Measurements from ENCODE around the gene RIMS4.
"Not testable (repeated sequence)": the region's sequence is repeated elsewhere in the genome, so short reads cannot be mapped to it uniquely, and the experiment has no call there.

The RIMS4 gene

DNA sequence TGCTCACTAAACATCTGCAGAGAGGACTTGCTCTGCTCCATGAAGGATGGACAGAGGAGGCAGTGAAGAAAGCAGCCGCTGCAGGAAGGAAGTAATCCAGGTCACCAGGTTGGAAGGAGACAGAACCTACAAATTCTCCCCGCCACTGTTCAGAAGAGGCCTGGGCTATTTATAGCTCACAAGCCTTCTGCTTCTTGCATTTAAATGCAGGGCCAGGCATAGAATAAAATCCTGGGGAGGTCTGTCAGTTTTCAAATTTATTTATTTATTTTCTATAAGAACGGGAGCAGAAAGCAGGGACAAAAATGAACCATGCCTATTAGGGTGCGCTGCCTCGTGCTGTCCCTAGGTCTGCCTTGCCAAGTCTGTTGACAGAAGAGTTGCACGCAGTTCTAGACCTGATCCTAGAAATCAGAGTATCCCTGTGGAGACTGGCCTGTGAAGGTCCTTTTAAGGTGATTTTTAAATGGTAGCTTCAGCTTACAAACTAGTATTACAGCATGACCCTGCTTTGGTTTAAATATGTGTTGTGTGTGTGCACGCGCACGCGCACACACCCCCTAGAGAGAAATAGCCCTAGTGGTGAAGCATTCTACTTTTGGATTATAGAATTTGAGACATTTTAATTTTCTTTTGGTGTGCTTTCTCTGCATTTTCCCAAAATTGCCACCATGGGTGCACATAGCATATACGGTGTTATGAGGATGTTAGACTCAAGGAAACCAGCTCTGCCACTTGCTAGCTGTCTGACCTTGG, 19.5 kb downstream of the RIMS4 start:
- DNase-seq: no peak

DNA sequence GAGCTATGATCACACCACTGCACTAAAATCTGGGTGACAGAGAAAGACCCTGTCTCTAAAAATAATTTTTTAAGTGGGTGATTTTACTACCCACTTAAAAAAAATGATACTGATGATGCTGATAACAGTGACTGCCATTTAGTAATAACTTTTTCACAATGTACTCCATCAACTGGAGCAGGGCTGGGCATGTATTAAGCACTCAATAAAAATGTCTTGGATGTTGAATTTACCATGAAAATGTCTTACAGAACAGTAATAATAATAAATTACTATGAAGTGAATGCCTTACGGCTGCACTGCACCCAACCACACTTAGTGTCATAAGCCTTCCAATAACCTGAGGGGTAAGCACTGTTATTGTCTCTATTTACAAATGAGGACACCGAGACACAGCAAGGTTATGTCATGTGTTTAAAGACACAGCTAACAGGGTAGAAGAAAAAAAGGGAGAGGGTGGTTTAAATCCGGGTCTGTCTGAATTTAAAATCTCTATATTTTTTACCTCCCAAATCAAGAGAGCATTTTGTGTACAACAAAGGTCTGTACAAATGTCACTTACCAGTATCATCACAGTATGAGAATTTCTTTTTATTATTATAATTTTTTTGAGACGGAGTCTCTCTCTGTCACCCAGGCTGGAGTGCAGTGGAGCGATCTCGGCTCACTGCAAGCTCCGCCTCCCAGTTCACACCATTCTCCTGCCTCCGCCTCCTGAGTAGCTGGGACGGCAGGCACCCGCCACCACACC, 21.5 kb downstream of the RIMS4 start:
- DNase-seq: no peak

DNA sequence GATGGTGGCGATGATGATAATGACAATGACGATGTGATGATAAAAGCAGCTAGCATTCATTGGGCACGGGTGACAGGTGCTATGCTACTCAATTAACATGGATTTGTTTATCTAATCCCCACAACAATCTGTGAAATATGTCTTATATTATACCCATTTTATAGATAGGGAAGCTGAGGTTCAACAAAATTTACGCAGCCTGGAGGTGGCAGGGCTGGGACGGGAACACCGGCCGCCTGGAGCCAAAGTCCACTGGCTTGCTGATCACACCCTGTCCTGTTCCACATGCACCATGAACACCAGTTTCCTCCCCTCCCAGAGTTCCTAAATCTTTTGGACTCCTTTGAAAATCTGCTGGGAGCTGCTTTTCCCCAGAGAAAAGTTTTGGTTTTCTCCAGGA, 23.0 kb downstream of the RIMS4 start:
- DNase-seq: no peak

DNA sequence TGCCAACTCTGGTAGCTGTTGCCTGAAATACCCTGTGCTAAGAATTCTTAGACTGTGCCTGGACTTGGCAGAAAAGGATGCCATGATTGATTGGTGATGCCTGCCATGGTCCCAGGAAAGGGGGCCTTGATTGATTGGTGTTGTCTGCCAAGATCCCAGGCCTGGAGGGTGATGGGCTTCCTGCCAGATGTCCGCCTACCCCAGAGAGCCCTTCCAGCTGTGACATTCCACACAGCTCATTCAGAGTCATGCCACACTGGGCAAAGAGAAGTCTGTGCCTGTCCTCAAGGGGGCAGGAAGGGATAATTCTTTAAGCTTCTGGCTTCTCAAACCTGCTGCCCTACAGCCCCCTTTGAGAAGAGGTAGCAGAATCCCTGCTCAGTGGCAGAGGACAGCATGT, 24.6 kb downstream of the RIMS4 start:
- DNase-seq: no peak

DNA sequence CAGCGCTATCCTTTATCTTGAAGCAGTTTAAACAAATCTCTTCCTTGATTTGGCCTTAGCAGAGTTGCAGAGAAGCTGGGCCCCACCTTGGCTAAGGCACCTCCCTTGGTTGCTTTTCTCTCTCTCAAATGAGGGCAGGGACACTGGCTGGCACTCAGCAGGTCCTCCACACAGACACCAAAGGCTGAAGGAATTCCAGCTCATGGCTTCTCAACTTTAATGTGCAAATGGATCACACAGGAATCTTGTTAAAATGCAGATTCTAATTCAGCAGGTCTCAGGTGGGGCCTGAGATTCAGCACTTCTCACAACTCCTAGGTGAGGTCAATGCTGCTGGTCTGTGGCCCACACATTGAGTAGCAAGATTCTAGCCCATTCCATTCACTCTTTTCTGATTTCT, 25.7 kb downstream of the RIMS4 start:
- no peak for DNase-seq

DNA sequence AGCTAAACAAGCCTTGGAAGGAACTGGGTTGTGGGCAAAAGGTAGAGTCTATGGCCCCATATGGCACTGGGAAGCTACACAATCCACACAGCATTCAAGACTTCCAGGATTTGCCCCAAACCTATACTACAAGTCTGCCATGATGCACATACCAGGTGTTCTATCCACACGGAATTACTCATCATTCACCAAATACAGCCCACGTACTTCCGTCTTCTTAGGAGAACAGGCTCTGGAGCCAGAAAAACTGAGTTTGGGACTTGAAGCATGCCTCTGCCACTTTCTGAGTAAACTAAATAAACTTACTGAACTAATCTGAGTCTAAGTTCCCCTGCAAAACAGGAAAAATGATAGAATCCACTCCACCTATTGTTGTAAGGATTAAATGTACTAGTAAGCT, 28.6 kb downstream of the RIMS4 start:
- DNase-seq: no peak

DNA sequence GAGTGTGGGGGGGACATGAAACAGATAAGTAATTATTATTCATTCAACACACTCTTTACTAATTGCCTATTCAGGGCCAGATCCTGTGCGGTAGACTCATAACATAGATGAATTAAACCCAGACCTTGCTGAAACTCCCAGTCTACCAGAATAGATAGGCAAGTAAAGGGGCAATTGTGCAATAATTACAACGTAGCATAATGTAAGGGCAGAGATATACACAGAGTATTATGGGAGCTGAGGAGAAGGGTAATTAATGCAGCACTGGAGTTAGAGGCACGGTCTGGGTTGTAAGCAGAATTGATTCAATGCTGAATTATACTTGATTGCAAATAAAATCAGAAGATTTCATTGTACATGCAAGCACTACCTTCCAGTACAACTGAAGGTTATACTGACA, 29.2 kb downstream of the RIMS4 start:
- no peak for DNase-seq

DNA sequence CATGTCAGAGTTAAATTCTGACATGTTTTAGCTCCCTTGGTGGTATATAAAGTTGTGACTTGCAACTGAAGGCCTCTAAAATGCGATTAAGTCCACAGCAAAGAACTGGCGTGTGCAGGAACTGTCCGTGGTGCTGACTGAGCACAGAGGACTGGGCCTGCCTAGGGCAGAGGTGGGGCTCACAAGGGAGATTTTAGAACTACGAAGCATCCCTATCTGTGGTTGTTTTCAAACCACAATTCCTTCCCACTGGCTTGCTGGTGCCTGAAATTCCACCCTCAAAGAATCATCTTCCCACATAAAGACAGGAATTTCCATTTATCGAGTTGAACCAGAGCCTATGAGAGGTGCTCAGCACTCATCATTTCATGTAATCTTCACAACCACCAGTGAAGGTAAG, 30.1 kb downstream of the RIMS4 start:
- no peak for DNase-seq

DNA sequence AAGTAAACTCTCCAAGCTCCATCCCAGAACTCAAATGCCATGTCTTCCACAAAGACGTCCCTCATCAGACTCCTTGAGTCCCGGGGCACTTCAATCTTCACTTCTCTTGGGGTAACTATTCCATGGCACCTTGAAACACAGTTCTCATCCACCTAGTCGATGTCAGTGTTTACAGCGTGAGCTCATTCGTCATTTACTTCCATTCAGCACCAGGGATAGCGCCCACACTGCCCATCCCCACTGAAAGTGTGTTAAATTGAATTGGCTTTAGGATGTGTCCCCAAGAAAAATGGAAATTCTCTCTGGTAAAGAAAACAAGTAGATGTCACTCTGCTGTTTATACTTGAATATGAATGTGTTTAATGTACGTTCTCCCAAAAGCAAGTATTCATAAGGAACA, 33.4 kb downstream of the RIMS4 start:
- no peak for DNase-seq

DNA sequence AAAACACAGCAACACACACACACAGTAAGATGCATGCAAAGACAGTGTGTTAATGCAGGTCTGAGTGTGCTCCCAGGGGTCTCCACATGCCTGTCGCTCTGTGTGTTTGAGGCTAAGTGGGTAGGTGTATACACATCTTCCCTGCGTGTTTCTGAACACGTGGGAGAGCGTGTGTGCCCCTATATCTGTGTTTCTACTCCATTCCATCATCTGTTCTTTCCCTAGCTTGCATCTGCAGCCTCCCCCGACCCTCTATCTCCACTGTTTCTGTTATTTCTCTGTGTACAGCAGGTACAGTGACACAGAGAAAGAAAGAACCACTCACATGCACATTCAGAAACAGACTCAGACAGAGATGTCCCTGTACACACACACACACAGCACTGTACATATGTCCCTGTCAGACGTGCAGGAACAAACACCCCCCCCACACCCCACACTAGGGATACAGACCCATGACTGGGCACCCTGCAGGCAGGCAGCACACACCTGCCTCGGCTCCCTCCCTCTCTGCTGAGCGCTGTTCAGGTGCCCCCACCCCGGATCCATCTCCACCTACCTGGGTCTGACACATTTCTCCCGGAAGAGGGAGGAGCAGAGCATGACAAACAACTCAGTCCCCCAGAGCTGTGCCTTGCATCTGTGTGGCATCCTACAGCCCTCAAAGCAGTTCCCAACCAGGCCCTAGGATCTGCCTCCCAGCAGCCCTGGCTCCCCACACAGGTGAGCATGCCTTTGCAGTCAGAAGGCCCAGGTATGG, 37.1 kb downstream of the RIMS4 start:
- DNase-seq: no peak

DNA sequence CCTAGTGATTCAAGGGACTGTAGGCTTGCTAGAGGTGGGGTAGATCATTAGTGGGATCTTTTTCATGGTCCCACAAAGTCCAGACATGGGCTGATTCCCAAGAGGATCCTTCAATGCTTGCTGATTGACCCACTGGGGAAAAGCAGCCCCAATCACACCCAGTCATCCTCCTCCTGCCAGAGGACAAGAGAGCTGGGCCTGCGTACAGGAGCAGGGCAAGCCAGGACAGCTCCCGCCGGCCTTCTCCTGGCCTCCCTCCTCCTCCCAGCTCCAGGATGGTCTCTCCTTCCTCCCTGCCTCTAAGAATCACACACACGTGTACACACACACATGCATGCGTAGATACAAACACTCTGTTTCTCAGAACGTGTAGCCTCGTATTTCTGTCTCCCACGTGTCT, 37.7 kb downstream of the RIMS4 start:
- no peak for DNase-seq

DNA sequence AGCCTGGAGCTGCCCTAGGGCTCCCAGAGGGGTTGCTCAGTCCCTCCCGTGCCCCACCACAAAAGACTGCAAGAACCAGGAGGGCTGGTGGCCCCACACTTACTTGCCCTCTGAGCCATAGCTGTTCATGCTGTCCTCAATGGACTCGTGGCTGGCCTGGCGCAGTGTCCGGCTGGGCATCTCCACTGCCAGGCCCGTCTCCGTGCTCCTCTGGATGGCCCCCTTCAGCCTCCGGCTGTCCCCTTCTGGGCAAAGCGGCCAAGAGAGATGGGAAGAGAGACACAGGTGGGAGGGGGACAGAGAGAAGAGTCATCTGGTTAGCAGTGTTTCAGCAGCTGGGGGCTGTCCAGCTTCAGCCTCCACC, 39.2 kb downstream of the RIMS4 start:
- no peak for DNase-seq

DNA sequence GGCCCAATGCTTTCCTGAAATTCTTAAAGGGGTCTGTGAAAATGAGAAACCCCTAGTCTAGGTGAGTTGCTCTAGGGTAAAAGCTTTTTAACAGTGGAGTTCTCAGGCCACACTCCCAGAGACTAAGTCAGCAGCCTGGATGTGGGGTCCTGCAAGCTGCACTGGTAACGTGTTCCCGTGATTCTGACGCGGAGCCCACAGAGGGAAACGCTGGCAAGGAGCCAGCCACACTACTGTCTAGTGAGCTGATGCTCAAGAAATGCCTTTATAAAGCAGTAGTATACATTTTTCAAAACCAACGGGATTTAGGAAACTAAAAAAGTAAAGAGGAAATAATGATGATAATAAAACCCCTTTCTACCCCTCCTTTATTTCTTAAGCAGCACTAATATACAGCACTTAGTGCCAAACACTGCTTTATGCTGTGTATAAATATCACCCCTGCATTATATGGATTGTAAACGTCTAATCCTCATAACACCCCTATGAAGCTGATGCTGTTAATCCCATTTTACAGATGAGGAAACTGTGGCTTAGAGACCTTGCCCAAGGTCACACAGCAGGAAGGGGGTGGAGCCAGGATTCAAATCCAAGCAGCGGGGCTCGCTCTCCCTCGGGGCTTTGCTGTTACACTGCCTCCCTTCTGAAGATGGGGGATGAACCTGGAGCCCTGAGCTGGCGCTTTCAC, 39.7 kb downstream of the RIMS4 start:
- DNase-seq: no peak

DNA sequence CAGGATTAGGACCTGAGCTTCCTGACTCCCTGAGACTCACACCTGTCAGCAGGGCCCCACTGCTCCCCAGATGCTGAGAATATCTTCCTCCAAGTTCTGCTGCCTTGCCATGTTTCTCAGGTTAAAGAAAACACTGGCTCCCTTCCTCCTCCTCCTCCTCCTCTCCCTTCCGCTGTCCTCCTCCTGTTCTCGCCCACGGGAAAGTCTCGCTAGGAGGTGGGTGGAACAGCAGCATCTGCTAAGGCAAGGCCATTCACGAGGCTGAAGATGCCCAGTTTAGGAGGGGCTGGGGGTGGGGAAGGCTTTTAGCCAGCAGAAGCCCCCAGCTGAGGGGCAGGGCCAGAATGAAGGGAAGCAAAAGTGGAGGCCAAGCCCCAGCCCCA, 40.9 kb downstream of the RIMS4 start:
- no peak for DNase-seq

DNA sequence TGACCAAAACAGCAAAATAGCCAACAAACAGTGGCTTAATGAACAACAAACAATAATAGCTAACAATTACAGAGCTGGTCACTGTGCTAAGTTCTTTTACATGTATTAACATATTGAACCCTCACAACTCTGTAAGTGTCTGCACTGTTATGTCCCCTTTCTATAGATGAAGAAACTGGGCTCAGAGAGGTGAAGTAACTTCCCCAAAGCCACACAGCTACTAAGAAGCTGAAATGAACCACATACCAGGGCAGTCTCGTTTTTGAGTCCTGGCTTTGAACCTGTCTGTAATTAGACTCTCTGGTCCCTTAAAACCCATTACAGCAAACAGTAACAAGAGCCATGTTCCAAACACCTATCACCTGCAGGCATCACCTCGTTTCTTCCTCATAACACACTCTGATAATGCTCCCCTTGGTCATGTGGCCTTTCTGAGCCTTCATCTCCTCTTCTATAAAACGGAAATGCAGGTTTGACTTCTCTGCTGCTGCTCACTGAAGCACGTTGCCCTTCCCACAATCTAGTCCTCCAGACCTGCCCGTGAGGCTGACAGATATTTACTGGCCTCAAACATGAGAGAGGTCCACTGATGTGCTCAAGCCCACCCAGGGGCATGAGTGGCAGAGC, 41.4 kb downstream of the RIMS4 start:
- no peak for DNase-seq

DNA sequence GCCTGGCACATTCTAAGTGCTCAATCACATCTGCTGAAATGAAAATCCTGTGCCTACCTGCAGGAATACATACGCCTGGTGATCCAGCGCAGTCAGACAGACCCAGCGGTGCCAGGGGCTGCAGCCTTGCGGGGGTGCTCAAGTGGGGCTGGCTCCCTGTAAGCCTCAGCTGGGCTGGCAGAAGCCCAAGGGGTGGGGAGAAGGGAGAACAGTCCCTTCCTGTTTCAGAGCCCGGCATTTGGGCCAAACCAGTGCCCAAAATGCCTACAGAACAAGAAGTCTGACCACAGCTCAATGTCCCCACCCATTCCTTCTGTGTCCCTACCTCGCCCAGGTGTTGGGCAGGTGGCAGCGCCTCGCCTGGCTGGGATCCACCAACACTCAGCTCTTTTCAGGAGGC, 42.1 kb downstream of the RIMS4 start:
- no peak for DNase-seq

DNA sequence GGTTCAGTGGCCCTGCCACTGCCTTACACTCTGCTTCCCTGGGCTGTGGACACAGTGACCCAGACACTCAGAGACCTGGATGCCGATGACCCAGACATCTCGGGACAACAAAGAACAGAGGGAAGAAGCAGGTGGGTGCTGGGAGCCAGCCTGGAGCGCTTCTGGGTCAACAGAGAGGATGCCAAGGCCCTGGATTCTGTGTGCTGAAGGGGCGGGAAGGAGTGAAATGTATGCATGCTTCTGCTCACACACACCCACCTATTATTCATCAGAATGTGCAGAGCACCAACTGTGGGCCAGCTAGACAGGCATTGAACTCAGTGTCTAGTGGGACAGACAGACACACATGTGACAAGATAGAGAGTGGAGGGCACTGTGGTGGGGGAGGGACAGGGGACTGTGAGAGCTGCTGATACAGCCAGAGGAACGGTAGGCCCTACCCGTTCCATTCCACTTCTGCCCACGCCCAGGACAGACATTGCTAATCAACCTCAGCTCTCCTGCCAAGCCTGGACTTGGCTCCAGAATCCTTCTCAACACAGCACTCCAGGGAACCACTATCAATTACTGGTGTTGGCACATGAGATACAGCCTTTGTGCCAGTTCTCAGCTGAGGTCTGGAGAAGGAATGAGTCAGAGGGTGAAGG, 44.5 kb downstream of the RIMS4 start:
- DNase-seq: no peak

DNA sequence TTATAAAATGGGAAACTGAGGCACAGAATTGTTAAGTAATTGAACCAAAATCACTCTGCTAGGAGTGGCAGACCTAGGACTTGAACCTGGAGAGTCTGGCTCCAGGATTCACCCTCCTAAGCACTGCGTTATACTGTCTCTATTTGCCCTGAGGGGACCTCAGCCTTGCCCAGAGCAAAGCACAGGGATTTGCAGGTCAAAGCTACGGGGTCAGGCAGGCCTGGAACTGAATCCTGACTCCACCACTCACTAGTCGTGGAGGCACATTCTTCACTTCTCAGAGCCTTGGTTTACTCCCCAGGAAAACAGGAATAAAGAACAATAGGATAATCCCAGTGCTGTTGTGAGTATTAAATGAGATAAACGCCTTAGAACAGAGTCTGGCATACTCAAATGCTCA, 45.3 kb downstream of the RIMS4 start:
- DNase-seq: no peak

DNA sequence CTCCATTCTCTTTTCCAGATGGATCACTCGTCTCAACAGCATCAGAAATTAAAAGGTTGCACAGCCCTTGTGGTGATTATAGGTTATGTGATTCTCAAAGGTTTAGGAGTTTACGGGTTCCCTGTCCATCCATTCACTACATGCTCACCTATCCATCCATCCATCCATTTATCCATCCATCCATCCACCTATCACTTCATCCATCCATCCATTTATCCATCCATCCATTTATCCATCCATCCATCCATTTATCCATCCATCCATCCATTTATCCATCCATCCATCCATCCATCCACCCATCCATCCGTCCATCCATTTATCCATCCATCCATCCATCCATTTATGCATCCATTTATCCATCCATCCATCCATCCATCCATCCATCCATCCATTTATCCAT, 46.5 kb downstream of the RIMS4 start:
- DNase-seq: not testable (repeated sequence)

DNA sequence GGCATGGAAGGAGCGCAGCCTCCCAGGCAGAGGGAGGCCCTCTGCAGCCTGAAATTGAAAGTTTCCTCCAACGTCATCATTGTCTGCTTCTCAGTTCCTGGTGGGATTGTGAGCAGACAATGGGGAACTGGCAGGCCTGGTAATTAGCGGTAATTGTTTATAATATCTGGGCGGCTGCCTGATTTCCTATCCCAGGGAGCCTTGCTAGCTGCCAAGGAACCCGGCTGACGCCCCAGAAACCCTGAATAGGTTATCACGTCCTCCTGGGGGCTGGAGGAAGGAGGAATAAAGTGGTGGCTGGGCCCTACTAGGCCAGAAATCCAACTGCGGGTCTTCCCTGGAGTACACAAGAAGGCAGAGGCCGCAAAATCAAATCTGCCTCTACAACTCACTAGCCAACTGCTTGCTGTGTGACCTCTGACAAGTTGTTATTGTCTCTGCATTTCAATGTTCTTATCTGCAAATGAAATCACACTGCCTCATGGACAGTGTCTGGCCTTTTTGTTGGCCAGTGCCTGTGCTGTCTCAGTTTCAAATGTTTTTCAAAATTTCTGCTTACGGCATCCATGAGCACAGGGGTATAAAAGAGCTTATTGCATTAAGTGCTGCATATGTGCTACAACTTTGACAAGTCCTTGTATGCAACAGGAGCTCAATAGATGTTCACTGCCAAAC, 47.7 kb downstream of the RIMS4 start:
- DNase-seq: no peak

DNA sequence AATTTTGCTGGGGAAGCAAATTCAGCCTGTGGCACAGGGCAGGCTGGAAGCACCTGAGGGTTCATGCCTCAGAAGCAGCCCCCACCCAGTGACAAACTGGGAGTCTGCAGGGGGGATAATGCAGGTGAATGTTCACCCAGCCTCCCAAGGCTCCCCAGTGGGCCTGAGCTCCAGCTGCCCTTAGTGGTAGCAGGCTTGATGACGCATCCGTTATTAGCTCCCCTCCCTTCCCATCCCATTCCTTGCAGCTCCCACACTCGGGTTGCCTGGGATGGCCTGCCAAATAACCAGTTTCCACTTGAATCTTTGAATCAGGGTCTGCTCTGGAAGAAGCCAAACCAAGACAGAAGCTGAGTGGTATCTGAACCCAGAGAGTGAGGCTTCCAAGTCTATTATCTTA, 48.9 kb downstream of the RIMS4 start:
- DNase-seq: no peak

DNA sequence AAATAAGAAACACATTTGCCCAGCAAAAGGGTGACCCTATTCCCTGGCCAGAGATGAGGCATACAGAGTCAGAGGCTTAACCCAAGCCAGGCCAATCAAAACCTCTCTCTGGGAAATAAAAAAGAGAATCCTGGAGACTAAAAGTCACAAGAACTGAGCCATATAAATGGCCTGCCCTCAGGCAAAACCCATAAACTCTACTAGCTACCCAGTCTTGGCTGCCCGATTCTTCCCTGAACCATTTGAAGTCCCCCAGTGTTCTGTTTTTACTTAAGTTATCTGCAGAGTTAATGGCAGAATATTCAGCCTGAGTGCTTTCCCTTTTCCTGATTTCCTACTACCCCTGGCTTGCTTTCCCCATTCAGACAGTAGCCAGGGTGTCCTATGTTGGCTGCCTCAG, 50.8 kb downstream of the RIMS4 start:
- DNase-seq: no peak

Data from GOT3 (cell line).